ENCODE results near the gene BAG3.

Gene BAG3

GRCh38 chr10:119669975-119670640 is 18.9 kb downstream of the BAG3 start:
- H3K4me3 ChIP-seq (ENCODE audit: low read depth, low read length): no peak overlapping the region
- DNase-seq (ENCODE audit: low read depth): no peak
- TF ChIP-seq CTCF (IDR thresholded peaks at IDR 0.05; ENCODE audit: low read depth, low read length, missing control alignments): no peak
- in situ Hi-C loops (cut with HindIII; ENCODE audit: low sequenced_read_pairs): no loop called here

GRCh38 chr10:119670717-119671116 is 19.5 kb downstream of the BAG3 start:
- no peak overlapping the region for H3K4me3 ChIP-seq (ENCODE audit: low read depth, low read length)
- TF ChIP-seq CTCF (IDR thresholded peaks at IDR 0.05; ENCODE audit: low read depth, low read length, missing control alignments): no peak
- in situ Hi-C loops (cut with HindIII; ENCODE audit: low sequenced_read_pairs): no loop called here
- no peak for DNase-seq (ENCODE audit: low read depth)

DNA sequence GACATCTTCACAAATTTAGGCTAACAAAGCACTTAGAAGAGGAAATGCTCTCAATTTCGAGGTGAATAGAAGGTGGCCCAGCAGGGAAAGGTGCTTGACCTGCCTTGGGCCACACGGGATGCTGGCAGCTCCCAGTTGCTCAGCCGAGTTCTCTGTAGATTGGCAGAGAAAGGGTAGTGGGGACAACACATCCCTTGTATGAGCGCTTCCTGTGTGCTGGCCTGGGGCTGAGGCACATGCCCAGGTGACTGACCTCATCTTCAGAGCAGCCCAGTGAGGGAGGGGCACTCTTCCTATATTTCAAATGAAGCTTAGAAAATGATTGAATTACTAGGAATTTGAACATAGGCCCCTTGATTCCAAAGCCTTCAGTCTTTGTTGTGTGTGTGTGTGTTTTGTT is 20.2 kb downstream of the BAG3 start:
- no peak for DNase-seq (ENCODE audit: low read depth)
- H3K4me3 ChIP-seq (ENCODE audit: low read depth, low read length): no peak overlapping the region
- in situ Hi-C loops (cut with HindIII; ENCODE audit: low sequenced_read_pairs): no loop called here
- no peak for TF ChIP-seq CTCF (IDR thresholded peaks at IDR 0.05; ENCODE audit: low read depth, low read length, missing control alignments)

DNA sequence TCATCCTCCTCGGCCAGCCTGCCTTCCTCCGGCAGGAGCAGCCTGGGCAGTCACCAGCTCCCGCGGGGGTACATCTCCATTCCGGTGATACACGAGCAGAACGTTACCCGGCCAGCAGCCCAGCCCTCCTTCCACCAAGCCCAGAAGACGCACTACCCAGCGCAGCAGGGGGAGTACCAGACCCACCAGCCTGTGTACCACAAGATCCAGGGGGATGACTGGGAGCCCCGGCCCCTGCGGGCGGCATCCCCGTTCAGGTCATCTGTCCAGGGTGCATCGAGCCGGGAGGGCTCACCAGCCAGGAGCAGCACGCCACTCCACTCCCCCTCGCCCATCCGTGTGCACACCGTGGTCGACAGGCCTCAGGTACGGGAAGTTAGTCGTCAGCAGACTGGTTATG is 21.1 kb downstream of the BAG3 start:
- DNase-seq (ENCODE audit: low read depth): no peak
- no peak for TF ChIP-seq CTCF (IDR thresholded peaks at IDR 0.05; ENCODE audit: low read depth, low read length, missing control alignments)
- no peak overlapping the region for H3K4me3 ChIP-seq (ENCODE audit: low read depth, low read length)
- in situ Hi-C loops (cut with HindIII; ENCODE audit: low sequenced_read_pairs): no loop called here

DNA sequence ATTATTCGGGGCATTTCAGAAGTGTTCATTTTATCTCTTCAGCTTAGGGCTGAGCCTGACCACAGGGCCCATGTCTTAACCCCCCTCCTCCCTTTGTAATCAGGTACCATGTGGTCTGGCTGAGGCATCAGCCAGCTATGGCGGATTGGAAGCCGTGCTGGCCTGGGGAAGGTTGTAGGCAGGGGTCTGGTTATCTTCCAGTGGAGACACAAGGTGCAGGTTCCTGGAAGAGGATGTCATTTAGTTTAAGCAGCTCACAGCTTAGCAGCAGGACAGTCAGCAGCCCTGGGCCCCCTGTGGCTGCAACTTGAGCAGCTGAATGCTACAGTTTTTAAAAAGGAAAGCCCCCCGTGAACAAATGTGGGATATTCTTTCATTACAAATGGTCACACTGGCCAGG is 22.1 kb downstream of the BAG3 start:
- no peak for TF ChIP-seq CTCF (IDR thresholded peaks at IDR 0.05; ENCODE audit: low read depth, low read length, missing control alignments)
- in situ Hi-C loops (cut with HindIII; ENCODE audit: low sequenced_read_pairs): no loop called here
- DNase-seq (ENCODE audit: low read depth): no peak
- H3K4me3 ChIP-seq (ENCODE audit: low read depth, low read length): no peak overlapping the region

DNA sequence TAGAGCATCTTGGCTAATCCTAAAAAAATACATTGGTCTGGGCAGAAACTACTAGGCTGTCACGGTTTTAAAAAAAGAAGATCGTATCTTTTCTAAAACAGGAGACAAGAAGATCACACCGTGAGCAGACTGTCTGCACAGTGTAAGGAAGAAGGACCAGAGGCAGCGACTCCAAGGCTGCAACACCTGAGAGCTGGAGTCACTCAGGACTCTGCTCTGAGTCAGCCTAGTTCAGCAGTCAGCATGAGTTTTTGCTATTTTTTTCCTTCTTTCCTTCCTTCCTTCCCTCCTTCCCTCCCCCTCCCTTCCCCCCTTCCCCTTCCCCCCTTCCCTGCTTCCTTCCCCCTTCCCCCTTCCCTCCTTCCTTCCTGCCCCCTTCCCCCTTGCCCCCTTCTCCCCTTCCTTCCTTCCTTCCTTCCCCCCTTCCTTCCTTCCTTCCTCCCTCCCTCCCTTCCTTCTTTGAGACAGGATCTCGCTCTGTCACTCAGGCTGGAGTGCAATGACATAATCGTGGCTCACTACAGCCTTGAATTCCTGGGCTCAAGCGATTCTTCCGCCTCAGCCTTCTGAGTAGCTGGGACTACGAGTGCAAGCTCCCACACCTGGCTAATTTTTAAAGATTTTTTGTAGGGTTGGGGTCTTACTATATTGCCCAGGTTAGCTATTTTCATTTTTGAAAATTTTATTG is 24.4 kb downstream of the BAG3 start:
- no peak for TF ChIP-seq CTCF (IDR thresholded peaks at IDR 0.05; ENCODE audit: low read depth, low read length, missing control alignments)
- no peak for DNase-seq (ENCODE audit: low read depth)
- H3K4me3 ChIP-seq (ENCODE audit: low read depth, low read length): no peak overlapping the region
- in situ Hi-C loops (cut with HindIII; ENCODE audit: low sequenced_read_pairs): no loop called here

Data from astrocyte of the cerebellum (primary cell).